Measurements from ENCODE around the gene RBM42. TPM values are rescaled to one million over a fixed set of nuclear protein-coding genes. Genes with fewer than 3 reads are reported as not detected.
A peak's percentile ranks its signal among the peaks of the same experiment; 100 is the strongest.

The RBM42 gene
- total and polyA plus RNA-seq, 9 of the 15 experiments (the other 6 are each of a cell fraction or from before 2014, with no cell fraction given), result 5.7 to 149 (median 32.4) TPM

DNA sequence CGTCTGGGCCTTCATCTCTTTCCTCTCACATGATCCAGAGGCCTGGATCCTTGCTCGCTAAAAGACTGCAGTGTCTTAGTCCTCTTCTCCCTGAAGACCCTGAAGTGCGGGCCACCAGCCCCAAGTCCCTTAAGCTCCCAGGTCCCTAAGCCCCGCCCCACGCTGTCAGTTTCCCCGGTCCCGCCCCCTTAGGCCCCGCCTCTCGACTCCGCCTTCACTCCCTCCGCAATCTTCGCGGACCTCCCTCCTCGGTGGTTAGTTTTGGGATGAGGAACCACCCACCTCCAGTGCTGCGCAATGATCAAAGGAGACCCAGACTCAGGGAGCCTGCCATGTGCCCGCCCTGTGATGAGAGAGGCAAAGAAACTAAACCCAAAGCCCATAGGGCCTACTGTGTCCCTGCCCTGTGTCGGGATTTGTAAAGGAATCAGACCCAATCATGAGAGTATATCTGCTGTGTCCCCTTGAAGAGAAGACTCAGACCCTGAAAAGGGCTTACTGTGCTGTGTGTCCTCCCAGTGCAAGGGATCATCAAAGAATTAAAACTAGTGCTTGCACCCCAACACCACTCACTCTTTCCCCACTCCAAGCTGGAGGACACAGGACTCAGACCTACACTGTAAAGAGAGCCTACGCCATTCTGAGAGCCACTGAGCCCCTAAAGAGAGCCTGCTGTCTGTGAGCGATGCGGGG, 16.3 kb downstream of the RBM42 start:
- ChIA-PET CTCF (ENCODE audit: low intra/inter-chr PET ratio) (no interaction called here), POLR2A (interaction anchor here (0.8 to 3.6 kb wide), 4 partner anchors 12 to 97 kb away, joined by 3 to 14 read pairs (median 6); no protein-coding TSS in a partner anchor)
- Histone ChIP-seq H2AFZ (ENCODE audit: low read depth, low read length) (peak overlapping the region; percentile 92), H3K27ac (ENCODE audit: extremely low read depth, low read depth, low read length) (peak overlapping the region; percentile 59), H3K9ac (ENCODE audit: insufficient read depth in 1 of 2, low read depth in 2 of 2, low read length in 2 of 2) (peak overlapping the region; percentile 55 to 89), H3K9me3 (replicated peaks; ENCODE audit: control insufficient read depth, insufficient read depth, low read depth, low read length) (no peaks in the 10 kb centered on the region), H3K79me2 (ENCODE audit: control insufficient read depth, insufficient read depth, low read length) (peaks cover 21% of the 10 kb centered on the region), H3K4me3 (peak overlapping the region; percentile 44), H4K20me1 (replicated peaks; ENCODE audit: control insufficient read depth, insufficient read depth, low read length) (0 out of 2 replicates have a peak, but pooled peaks cover 4% of the 10 kb centered on the region), H3K4me2 (ENCODE audit: insufficient read depth, low read length) (peak overlapping the region; percentile 85), H3K27me3 (ENCODE audit: control insufficient read depth in 2 of 2, insufficient read depth in 2 of 2, low read length in 2 of 2) (no peaks in the 10 kb centered on the region), H3K36me3 (ENCODE audit: control insufficient read depth, insufficient read depth, low read length) (peaks cover 10% of the 10 kb centered on the region; the same call in 1 of the 3 replicates), H3K9me1 (ENCODE audit: control insufficient read depth, insufficient read depth, low read length) (no peaks in the 10 kb centered on the region), H3K4me1 (replicated peaks in 1 of 2; ENCODE audit: control insufficient read depth in 2 of 2, insufficient read depth in 2 of 2, low read length in 2 of 2) (peaks cover 34 to 60% of the 10 kb centered on the region in 2 experiments)
- FAIRE-seq (peak; percentile 77), ATAC-seq (peak; percentile 48), DNase-seq (ENCODE audit: extremely low read depth in 1 of 4, low spot score in 3 of 4) (peak; percentile 84 to 91 (median 85))
- 19% methylated on average over 14 of the region's 20 CpGs for WGBS (ENCODE audit: insufficient coverage, low coverage, missing lambda C conversion rate)
- intact Hi-C loops (cut with micrococcal nuclease), result loop anchor here (5.0 to 10.0 kb wide), 2 partner anchors 88 to 100 kb away; partner anchors contain the start of genes IGFLR1, LIN37, PSENEN and U2AF1L4
- in situ Hi-C loops (cut with MboI), result no loop called here
- BruUV-seq (replicated peaks), result no TSS peak
- TF ChIP-seq, protein P1, sequence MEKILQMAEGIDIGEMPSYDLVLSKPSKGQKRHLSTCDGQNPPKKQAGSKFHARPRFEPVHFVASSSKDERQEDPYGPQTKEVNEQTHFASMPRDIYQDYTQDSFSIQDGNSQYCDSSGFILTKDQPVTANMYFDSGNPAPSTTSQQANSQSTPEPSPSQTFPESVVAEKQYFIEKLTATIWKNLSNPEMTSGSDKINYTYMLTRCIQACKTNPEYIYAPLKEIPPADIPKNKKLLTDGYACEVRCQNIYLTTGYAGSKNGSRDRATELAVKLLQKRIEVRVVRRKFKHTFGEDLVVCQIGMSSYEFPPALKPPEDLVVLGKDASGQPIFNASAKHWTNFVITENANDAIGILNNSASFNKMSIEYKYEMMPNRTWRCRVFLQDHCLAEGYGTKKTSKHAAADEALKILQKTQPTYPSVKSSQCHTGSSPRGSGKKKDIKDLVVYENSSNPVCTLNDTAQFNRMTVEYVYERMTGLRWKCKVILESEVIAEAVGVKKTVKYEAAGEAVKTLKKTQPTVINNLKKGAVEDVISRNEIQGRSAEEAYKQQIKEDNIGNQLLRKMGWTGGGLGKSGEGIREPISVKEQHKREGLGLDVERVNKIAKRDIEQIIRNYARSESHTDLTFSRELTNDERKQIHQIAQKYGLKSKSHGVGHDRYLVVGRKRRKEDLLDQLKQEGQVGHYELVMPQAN (IDR thresholded peaks at IDR 0.05; ENCODE audit: borderline replicate concordance), result 0 out of 2 replicates have a peak, but pooled peaks have one; percentile 63
- TF ChIP-seq L3MBTL2 (IDR thresholded peaks at IDR 0.05), result 0 out of 2 replicates have a peak, but pooled peaks have one; percentile 6
- TF ChIP-seq, protein P2, sequence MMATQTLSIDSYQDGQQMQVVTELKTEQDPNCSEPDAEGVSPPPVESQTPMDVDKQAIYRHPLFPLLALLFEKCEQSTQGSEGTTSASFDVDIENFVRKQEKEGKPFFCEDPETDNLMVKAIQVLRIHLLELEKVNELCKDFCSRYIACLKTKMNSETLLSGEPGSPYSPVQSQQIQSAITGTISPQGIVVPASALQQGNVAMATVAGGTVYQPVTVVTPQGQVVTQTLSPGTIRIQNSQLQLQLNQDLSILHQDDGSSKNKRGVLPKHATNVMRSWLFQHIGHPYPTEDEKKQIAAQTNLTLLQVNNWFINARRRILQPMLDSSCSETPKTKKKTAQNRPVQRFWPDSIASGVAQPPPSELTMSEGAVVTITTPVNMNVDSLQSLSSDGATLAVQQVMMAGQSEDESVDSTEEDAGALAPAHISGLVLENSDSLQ (IDR thresholded peaks at IDR 0.05), result peak; percentile 85
- TF ChIP-seq, protein P3, sequence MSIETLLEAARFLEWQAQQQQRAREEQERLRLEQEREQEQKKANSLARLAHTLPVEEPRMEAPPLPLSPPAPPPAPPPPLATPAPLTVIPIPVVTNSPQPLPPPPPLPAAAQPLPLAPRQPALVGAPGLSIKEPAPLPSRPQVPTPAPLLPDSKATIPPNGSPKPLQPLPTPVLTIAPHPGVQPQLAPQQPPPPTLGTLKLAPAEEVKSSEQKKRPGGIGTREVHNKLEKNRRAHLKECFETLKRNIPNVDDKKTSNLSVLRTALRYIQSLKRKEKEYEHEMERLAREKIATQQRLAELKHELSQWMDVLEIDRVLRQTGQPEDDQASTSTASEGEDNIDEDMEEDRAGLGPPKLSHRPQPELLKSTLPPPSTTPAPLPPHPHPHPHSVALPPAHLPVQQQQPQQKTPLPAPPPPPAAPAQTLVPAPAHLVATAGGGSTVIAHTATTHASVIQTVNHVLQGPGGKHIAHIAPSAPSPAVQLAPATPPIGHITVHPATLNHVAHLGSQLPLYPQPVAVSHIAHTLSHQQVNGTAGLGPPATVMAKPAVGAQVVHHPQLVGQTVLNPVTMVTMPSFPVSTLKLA (conservative IDR thresholded peaks at IDR 0.05), result peak in 1 of 2 experiments; percentile 42; a peak in 1 of 4 replicates
- TF ChIP-seq, protein P4, sequence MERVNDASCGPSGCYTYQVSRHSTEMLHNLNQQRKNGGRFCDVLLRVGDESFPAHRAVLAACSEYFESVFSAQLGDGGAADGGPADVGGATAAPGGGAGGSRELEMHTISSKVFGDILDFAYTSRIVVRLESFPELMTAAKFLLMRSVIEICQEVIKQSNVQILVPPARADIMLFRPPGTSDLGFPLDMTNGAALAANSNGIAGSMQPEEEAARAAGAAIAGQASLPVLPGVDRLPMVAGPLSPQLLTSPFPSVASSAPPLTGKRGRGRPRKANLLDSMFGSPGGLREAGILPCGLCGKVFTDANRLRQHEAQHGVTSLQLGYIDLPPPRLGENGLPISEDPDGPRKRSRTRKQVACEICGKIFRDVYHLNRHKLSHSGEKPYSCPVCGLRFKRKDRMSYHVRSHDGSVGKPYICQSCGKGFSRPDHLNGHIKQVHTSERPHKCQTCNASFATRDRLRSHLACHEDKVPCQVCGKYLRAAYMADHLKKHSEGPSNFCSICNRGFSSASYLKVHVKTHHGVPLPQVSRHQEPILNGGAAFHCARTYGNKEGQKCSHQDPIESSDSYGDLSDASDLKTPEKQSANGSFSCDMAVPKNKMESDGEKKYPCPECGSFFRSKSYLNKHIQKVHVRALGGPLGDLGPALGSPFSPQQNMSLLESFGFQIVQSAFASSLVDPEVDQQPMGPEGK (CRISPR knock-in tag; IDR thresholded peaks at IDR 0.05; ENCODE audit: borderline replicate concordance), result no peak
- no peak for TF ChIP-seq GTF2A2 (tag; IDR thresholded peaks at IDR 0.05)
- no peak; the same call in 1 of the 2 replicates for TF ChIP-seq CREB1 (IDR thresholded peaks at IDR 0.05)
- no peak for TF ChIP-seq CREB1 (CRISPR knock-in tag; IDR thresholded peaks at IDR 0.05)
- no peak for TF ChIP-seq ZNF778 (CRISPR knock-in tag; IDR thresholded peaks at IDR 0.05)
- no peak for TF ChIP-seq TOE1 (IDR thresholded peaks at IDR 0.05; ENCODE audit: borderline replicate concordance)
- TF ChIP-seq TOE1 (CRISPR knock-in tag; IDR thresholded peaks at IDR 0.05; ENCODE audit: borderline replicate concordance, low read depth), result 0 out of 2 replicates have a peak, but pooled peaks have one; percentile 1
- TF ChIP-seq MYC (IDR thresholded peaks at IDR 0.05; ENCODE audit: low read depth, low read length), result peak; percentile 67; the same call in 1 of the 2 replicates
- no peak for TF ChIP-seq MYC (CRISPR knock-in tag; IDR thresholded peaks at IDR 0.05; ENCODE audit: borderline replicate concordance, low read depth)
- TF ChIP-seq RB1 (IDR thresholded peaks at IDR 0.05; ENCODE audit: low read depth), result no peak

Data from K562 (cell line).